ENCODE measurements around the gene OSBPL10.
A peak's percentile ranks its signal among the peaks of the same experiment; 100 is the strongest.

OSBPL10 gene

DNA sequence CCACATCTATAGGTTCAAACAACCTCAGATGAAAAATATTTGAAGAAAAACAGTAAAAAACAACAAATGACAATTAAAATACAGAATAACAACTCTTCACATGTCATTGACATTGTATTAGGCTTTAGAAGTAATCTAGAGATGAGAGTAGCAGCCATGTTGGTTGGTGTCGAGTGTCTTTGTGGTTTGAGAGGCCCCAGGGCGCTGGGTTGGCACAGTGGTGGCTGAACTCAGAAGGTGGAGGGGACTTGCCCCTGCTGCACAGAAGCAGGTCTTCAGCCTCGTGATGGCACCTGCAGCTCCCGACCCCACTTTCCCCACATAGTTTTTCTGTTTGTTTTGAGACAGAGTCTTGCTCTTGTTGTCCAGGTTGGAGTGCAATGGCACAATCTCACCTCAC, 187.2 kb downstream of the OSBPL10 start:
- H2BK15ac ChIP-seq (ENCODE audit: low read depth, poor library complexity, severe bottlenecking), result no peak overlapping the region
- 97% methylated on average over 4 of the region's 4 CpGs for WGBS
- no peak overlapping the region for H3K4me2 ChIP-seq (ENCODE audit: low read length, poor library complexity, severe bottlenecking)
- no peaks in the 10 kb centered on the region for H3K9me3 ChIP-seq (ENCODE audit: control insufficient read depth, low read length)
- no peak overlapping the region for H3K4me3 ChIP-seq (ENCODE audit: insufficient read depth in 1 of 2, low read depth in 1 of 2, low read length in 2 of 2)
- DNase-seq, result no peak
- H3K36me3 ChIP-seq (ENCODE audit: control insufficient read depth in 1 of 2, insufficient read depth in 2 of 2, low read depth in 1 of 2, low read length in 2 of 2), result peaks cover 0 to 8% of the 10 kb centered on the region in 2 experiments
- H4K8ac ChIP-seq (ENCODE audit: low read length), result no peak overlapping the region
- no peak overlapping the region for H3K9ac ChIP-seq (ENCODE audit: low read length)
- no peak overlapping the region for H3K18ac ChIP-seq (ENCODE audit: low read depth in 1 of 2, low read length in 2 of 2)
- no peak overlapping the region for H3K23ac ChIP-seq (ENCODE audit: low read length in 2 of 2)
- no peak overlapping the region for H2BK12ac ChIP-seq (ENCODE audit: low read length in 2 of 2)
- H2BK120ac ChIP-seq (ENCODE audit: low read depth, low read length), result no peak overlapping the region
- H3K27ac ChIP-seq (ENCODE audit: low read length, poor library complexity, severe bottlenecking), result no peak overlapping the region
- H3K27me3 ChIP-seq (ENCODE audit: control insufficient read depth in 1 of 2, insufficient read depth in 1 of 2, low read length in 2 of 2), result no peaks in the 10 kb centered on the region
- no peak overlapping the region for H3K4ac ChIP-seq (ENCODE audit: low read depth in 1 of 2, low read length in 2 of 2)
- H3K14ac ChIP-seq (ENCODE audit: low read length in 2 of 2), result peak overlapping the region in 1 of 2 experiments; percentile 75
- peaks cover 16% of the 10 kb centered on the region for H3K79me1 ChIP-seq (replicated peaks; ENCODE audit: low read length, poor library complexity, severe bottlenecking)
- H4K91ac ChIP-seq (ENCODE audit: low read length), result no peak overlapping the region
- peaks cover 2% of the 10 kb centered on the region for H3K4me1 ChIP-seq (ENCODE audit: control insufficient read depth, insufficient read depth, low read depth, low read length)
- H2BK5ac ChIP-seq (ENCODE audit: low read depth, low read length, poor library complexity, severe bottlenecking), result no peak overlapping the region
- H2AK5ac ChIP-seq (ENCODE audit: low read length, severe bottlenecking), result no peak overlapping the region
- no peak overlapping the region for H2AFZ ChIP-seq (ENCODE audit: low read depth, low read length)

DNA sequence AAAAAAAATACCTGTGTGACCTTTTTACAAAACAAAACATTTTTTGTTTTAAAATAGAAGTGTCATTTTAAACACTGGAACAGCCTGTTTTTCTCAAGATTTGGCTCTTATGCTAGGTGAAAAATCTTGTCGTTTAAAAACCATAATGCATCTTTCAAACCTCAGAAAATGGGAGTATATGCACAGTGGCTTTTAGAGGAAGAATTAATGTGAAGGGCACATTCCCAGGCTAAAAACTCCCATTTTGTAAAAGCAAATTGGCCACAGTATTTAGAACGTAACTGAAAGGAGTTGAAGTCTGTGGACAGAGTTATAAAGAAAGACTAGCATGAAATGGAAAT, 190.0 kb downstream of the OSBPL10 start:
- H3K27ac ChIP-seq (ENCODE audit: low read length, poor library complexity, severe bottlenecking), result no peak overlapping the region
- H3K9ac ChIP-seq (ENCODE audit: low read length), result no peak overlapping the region
- no peak overlapping the region for H4K8ac ChIP-seq (ENCODE audit: low read length)
- no peak overlapping the region for H3K4me3 ChIP-seq (ENCODE audit: insufficient read depth in 1 of 2, low read depth in 1 of 2, low read length in 2 of 2)
- no peaks in the 10 kb centered on the region for H3K9me3 ChIP-seq (ENCODE audit: control insufficient read depth, low read length)
- H3K23ac ChIP-seq (ENCODE audit: low read length in 2 of 2), result no peak overlapping the region
- no peak overlapping the region for H2AK5ac ChIP-seq (ENCODE audit: low read length, severe bottlenecking)
- no peak overlapping the region for H2BK12ac ChIP-seq (ENCODE audit: low read length in 2 of 2)
- no peak overlapping the region for H3K4me2 ChIP-seq (ENCODE audit: low read length, poor library complexity, severe bottlenecking)
- no peak overlapping the region for H3K14ac ChIP-seq (ENCODE audit: low read length in 2 of 2)
- no peak overlapping the region for H3K18ac ChIP-seq (ENCODE audit: low read depth in 1 of 2, low read length in 2 of 2)
- peaks cover 2% of the 10 kb centered on the region for H3K4me1 ChIP-seq (ENCODE audit: control insufficient read depth, insufficient read depth, low read depth, low read length)
- H3K27me3 ChIP-seq (ENCODE audit: control insufficient read depth in 1 of 2, insufficient read depth in 1 of 2, low read length in 2 of 2), result no peaks in the 10 kb centered on the region
- 100% methylated on average over 1 of the region's 2 CpGs for WGBS
- H3K4ac ChIP-seq (ENCODE audit: low read depth in 1 of 2, low read length in 2 of 2), result no peak overlapping the region
- no peak overlapping the region for H2BK5ac ChIP-seq (ENCODE audit: low read depth, low read length, poor library complexity, severe bottlenecking)
- no peak overlapping the region for H2BK15ac ChIP-seq (ENCODE audit: low read depth, poor library complexity, severe bottlenecking)
- H2BK120ac ChIP-seq (ENCODE audit: low read depth, low read length), result no peak overlapping the region
- no peak overlapping the region for H4K91ac ChIP-seq (ENCODE audit: low read length)
- H3K79me1 ChIP-seq (replicated peaks; ENCODE audit: low read length, poor library complexity, severe bottlenecking), result peaks cover 16% of the 10 kb centered on the region
- DNase-seq, result no peak
- H2AFZ ChIP-seq (ENCODE audit: low read depth, low read length), result no peak overlapping the region
- H3K36me3 ChIP-seq (ENCODE audit: control insufficient read depth in 1 of 2, insufficient read depth in 2 of 2, low read depth in 1 of 2, low read length in 2 of 2), result peaks cover 0 to 8% of the 10 kb centered on the region in 2 experiments

DNA sequence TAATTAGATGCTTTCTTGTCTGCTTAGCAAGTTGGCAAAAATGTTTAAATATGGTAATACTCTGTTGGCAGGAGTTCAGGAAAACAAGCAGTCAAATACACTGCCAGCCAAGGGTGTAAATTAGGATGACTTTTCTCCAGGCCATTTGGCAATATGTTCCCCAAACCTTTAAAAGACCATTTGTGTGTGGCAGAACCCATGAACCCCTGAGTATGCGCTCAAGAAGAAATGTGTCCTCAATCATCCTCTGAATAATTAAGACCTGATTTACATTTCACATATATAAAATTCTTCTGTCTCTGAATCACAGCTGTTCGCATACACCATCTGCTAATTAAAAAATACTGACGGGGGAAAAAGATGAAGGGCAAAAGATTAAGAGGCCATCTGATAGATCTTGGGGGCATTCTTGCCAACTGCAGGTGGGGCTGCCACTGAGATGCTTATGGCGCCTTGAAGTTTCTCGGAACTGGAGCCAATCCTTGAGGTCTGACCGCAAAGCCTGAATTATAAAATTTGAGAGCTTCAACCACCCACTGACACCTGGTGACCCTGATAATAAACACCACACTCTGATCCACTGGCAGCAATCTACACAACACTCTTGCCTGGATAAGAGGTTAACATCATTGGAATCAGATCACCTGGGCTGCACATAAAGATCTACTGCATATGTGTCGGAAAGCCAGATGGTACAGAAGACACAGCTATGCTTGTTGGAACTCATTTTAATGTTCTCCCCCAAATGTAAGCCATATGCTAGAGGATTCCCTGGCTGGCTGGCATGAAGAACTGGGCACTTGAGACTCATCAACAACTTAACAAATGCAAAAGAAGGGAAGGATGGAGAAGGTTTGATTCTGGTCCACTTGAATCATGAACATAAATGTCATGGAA, 190.6 kb downstream of the OSBPL10 start:
- H3K4me2 ChIP-seq (ENCODE audit: low read length, poor library complexity, severe bottlenecking), result no peak overlapping the region
- H3K4me3 ChIP-seq (ENCODE audit: insufficient read depth in 1 of 2, low read depth in 1 of 2, low read length in 2 of 2), result no peak overlapping the region
- DNase-seq, result no peak
- H2AFZ ChIP-seq (ENCODE audit: low read depth, low read length), result no peak overlapping the region
- no peak overlapping the region for H2AK5ac ChIP-seq (ENCODE audit: low read length, severe bottlenecking)
- H3K23ac ChIP-seq (ENCODE audit: low read length in 2 of 2), result no peak overlapping the region
- H3K18ac ChIP-seq (ENCODE audit: low read depth in 1 of 2, low read length in 2 of 2), result no peak overlapping the region
- H2BK12ac ChIP-seq (ENCODE audit: low read length in 2 of 2), result no peak overlapping the region
- H3K79me1 ChIP-seq (replicated peaks; ENCODE audit: low read length, poor library complexity, severe bottlenecking), result peaks cover 16% of the 10 kb centered on the region
- no peak overlapping the region for H4K91ac ChIP-seq (ENCODE audit: low read length)
- peaks cover 0 to 8% of the 10 kb centered on the region in 2 experiments for H3K36me3 ChIP-seq (ENCODE audit: control insufficient read depth in 1 of 2, insufficient read depth in 2 of 2, low read depth in 1 of 2, low read length in 2 of 2)
- no peak overlapping the region for H2BK5ac ChIP-seq (ENCODE audit: low read depth, low read length, poor library complexity, severe bottlenecking)
- H2BK15ac ChIP-seq (ENCODE audit: low read depth, poor library complexity, severe bottlenecking), result no peak overlapping the region
- H4K8ac ChIP-seq (ENCODE audit: low read length), result no peak overlapping the region
- no peaks in the 10 kb centered on the region for H3K9me3 ChIP-seq (ENCODE audit: control insufficient read depth, low read length)
- no peak overlapping the region for H3K27ac ChIP-seq (ENCODE audit: low read length, poor library complexity, severe bottlenecking)
- no peak overlapping the region for H3K4ac ChIP-seq (ENCODE audit: low read depth in 1 of 2, low read length in 2 of 2)
- H3K27me3 ChIP-seq (ENCODE audit: control insufficient read depth in 1 of 2, insufficient read depth in 1 of 2, low read length in 2 of 2), result no peaks in the 10 kb centered on the region
- H2BK120ac ChIP-seq (ENCODE audit: low read depth, low read length), result no peak overlapping the region
- peaks cover 2% of the 10 kb centered on the region for H3K4me1 ChIP-seq (ENCODE audit: control insufficient read depth, insufficient read depth, low read depth, low read length)
- H3K14ac ChIP-seq (ENCODE audit: low read length in 2 of 2), result no peak overlapping the region
- 97% methylated on average over 7 of the region's 7 CpGs for WGBS
- H3K9ac ChIP-seq (ENCODE audit: low read length), result no peak overlapping the region

DNA sequence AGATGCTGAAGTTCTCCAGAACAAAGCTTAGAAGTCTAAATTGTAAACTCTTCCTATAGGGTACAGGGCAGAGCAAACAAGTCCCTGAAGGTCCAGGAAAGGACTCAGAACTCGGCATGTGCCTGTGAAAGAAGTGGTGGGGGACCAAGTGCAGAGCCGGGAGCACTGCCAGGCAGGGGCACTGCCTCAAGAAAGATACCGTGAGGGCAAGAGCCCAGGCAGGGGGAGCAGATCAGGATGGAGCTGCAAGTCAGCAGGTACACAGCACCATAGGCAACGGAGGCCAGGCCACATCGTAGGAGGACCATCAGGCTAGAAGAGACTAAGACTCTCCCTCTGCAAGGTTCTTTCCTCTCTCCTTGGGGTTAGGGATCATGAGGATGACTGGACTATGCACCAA, 191.6 kb downstream of the OSBPL10 start:
- H4K8ac ChIP-seq (ENCODE audit: low read length), result no peak overlapping the region
- H3K18ac ChIP-seq (ENCODE audit: low read depth in 1 of 2, low read length in 2 of 2), result no peak overlapping the region
- no peak overlapping the region for H2AK5ac ChIP-seq (ENCODE audit: low read length, severe bottlenecking)
- H3K14ac ChIP-seq (ENCODE audit: low read length in 2 of 2), result no peak overlapping the region
- no peak overlapping the region for H2BK12ac ChIP-seq (ENCODE audit: low read length in 2 of 2)
- no peak overlapping the region for H3K4ac ChIP-seq (ENCODE audit: low read depth in 1 of 2, low read length in 2 of 2)
- H3K9me3 ChIP-seq (ENCODE audit: control insufficient read depth, low read length), result no peaks in the 10 kb centered on the region
- H4K91ac ChIP-seq (ENCODE audit: low read length), result no peak overlapping the region
- H3K4me1 ChIP-seq (ENCODE audit: control insufficient read depth, insufficient read depth, low read depth, low read length), result peaks cover 2% of the 10 kb centered on the region
- H3K27ac ChIP-seq (ENCODE audit: low read length, poor library complexity, severe bottlenecking), result no peak overlapping the region
- H3K4me3 ChIP-seq (ENCODE audit: insufficient read depth in 1 of 2, low read depth in 1 of 2, low read length in 2 of 2), result no peak overlapping the region
- H3K23ac ChIP-seq (ENCODE audit: low read length in 2 of 2), result no peak overlapping the region
- peaks cover 12% of the 10 kb centered on the region for H3K79me1 ChIP-seq (replicated peaks; ENCODE audit: low read length, poor library complexity, severe bottlenecking)
- H2BK120ac ChIP-seq (ENCODE audit: low read depth, low read length), result no peak overlapping the region
- H2BK15ac ChIP-seq (ENCODE audit: low read depth, poor library complexity, severe bottlenecking), result no peak overlapping the region
- no peak overlapping the region for H2BK5ac ChIP-seq (ENCODE audit: low read depth, low read length, poor library complexity, severe bottlenecking)
- H3K9ac ChIP-seq (ENCODE audit: low read length), result no peak overlapping the region
- WGBS, result 97% methylated on average over 5 of the region's 5 CpGs
- no peak overlapping the region for H2AFZ ChIP-seq (ENCODE audit: low read depth, low read length)
- H3K36me3 ChIP-seq (ENCODE audit: control insufficient read depth in 1 of 2, insufficient read depth in 2 of 2, low read depth in 1 of 2, low read length in 2 of 2), result peaks cover 0 to 8% of the 10 kb centered on the region in 2 experiments
- H3K27me3 ChIP-seq (ENCODE audit: control insufficient read depth in 1 of 2, insufficient read depth in 1 of 2, low read length in 2 of 2), result no peaks in the 10 kb centered on the region
- no peak for DNase-seq
- no peak overlapping the region for H3K4me2 ChIP-seq (ENCODE audit: low read length, poor library complexity, severe bottlenecking)
